H1 (cell line): ENCODE results near the gene ACACB. TPM values are rescaled to one million over a fixed set of nuclear protein-coding genes. Genes with fewer than 3 reads are reported as not detected.

ENCODE experiments used
- CTCF ChIA-PET: fragments of 300-600 bp; sonication (Branson Sonifier 250); formaldehyde crosslinking; loops from one replicate; lab custom pipeline; 2021; ENCODE audit not compliant: partially characterized antibody; lab: Charles Lee
- POLR2A ChIA-PET: fragments of 300-600 bp; sonication (Branson Sonifier 250); formaldehyde crosslinking; loops from one replicate; lab custom pipeline; 2021; ENCODE audit warnings: inconsistent platforms; ENCODE audit not compliant: partially characterized antibody; lab: Charles Lee
- DNase-seq, 2 experiments: peaks; one replicate each; pipeline versions ENCODE4 v3.0.0 to v3.0.0-alpha.2; 2010 to 2022; ENCODE audit warnings: low spot score in 2 of 2, low read depth in 1 of 2, mixed read lengths in 1 of 2
- FAIRE-seq: peaks from 2 replicates; lab custom pipeline; 2011; peaks lifted over from hg19 to GRCh38; lab: Jason Lieb, UNC
- H2AFZ ChIP-seq: 2 replicates; pipeline ENCODE4 v1.8.1; 2012; ENCODE audit warnings: low read length, inconsistent platforms
- H2AK5ac ChIP-seq: 2 replicates; pipeline ENCODE4 v1.6.1; 2013; ENCODE audit warnings: low read depth, low read length
- H2BK120ac ChIP-seq: replicated peaks from 2 replicates; pipeline ENCODE3; 2013; ENCODE audit warnings: low read depth, low read length, inconsistent platforms
- H2BK12ac ChIP-seq: 2 replicates; pipeline ENCODE4 v1.6.1; 2013; ENCODE audit warnings: low read depth, low read length
- H2BK15ac ChIP-seq: 2 replicates; pipeline ENCODE4 v1.6.1; 2013; ENCODE audit warnings: low read length
- H2BK20ac ChIP-seq: 2 replicates; pipeline ENCODE4 v1.6.1; 2013; ENCODE audit warnings: low read length
- H2BK5ac ChIP-seq: 2 replicates; pipeline ENCODE4 v1.6.1; 2013; ENCODE audit warnings: low read depth, low read length
- H3K14ac ChIP-seq: 2 replicates; pipeline ENCODE4 v1.6.1; 2013; ENCODE audit warnings: inconsistent platforms; ENCODE audit not compliant: insufficient read length
- H3K18ac ChIP-seq: 2 replicates; pipeline ENCODE4 v1.6.1; 2013; ENCODE audit warnings: low read length; ENCODE audit errors: extremely low read depth
- H3K23ac ChIP-seq: 2 replicates; pipeline ENCODE4 v1.6.1; 2013; ENCODE audit warnings: inconsistent platforms; ENCODE audit not compliant: insufficient read length
- H3K23me2 ChIP-seq: 2 replicates; pipeline ENCODE4 v1.6.1; 2013; ENCODE audit warnings: low read depth, low read length
- H3K27ac ChIP-seq: 2 replicates; pipeline ENCODE4 v1.6.1; 2011; ENCODE audit warnings: low read depth, low read length, inconsistent platforms
- H3K27me3 ChIP-seq, 4 experiments: replicated peaks in 1 of 4; 1 replicate in 1 of 4; 2 replicates in 3 of 4; pipeline versions ENCODE4 v1.6.1 to v1.8.1; 2011 to 2013; ENCODE audit warnings: low read length in 3 of 4, mild to moderate bottlenecking in 3 of 4, inconsistent platforms in 2 of 4, mixed read lengths in 2 of 4, moderate library complexity in 1 of 4; ENCODE audit not compliant: control insufficient read depth in 3 of 4, insufficient read depth in 3 of 4; ENCODE audit errors: extremely low read depth in 1 of 4
- H3K36me3 ChIP-seq, 4 experiments: 2 replicates each; pipeline versions ENCODE4 v1.6.1 to v1.8.1; 2011 to 2013; ENCODE audit warnings: mild to moderate bottlenecking in 4 of 4, low read length in 3 of 4, moderate library complexity in 2 of 4, control low read depth in 1 of 4, inconsistent platforms in 1 of 4; ENCODE audit not compliant: insufficient read depth in 4 of 4, control insufficient read depth in 2 of 4
- H3K4ac ChIP-seq: replicated peaks from 2 replicates; pipeline ENCODE3; 2013; ENCODE audit warnings: low read length, low read depth, mixed read lengths, inconsistent platforms; ENCODE audit not compliant: insufficient read length
- H3K4me1 ChIP-seq, 4 experiments: replicated peaks in 1 of 4; 1 replicate in 1 of 4; 2 replicates in 3 of 4; pipeline versions ENCODE4 v1.6.1 to v1.8.1; 2011 to 2013; ENCODE audit warnings: low read length in 3 of 4, inconsistent platforms in 2 of 4, mixed read lengths in 1 of 4; ENCODE audit not compliant: insufficient read depth in 4 of 4, control insufficient read depth in 3 of 4
- H3K4me2 ChIP-seq, 2 experiments: 2 replicates each; pipeline versions ENCODE4 v1.6.1 to v1.8.1; 2011 to 2013; ENCODE audit warnings: low read depth in 2 of 2, low read length in 2 of 2, control low read depth in 1 of 2, inconsistent platforms in 1 of 2, mild to moderate bottlenecking in 1 of 2; ENCODE audit not compliant: insufficient read depth in 1 of 2
- H3K4me3 ChIP-seq, 4 experiments: fragments of 200-600, 300-600 bp in 1 of 4; sonication (generic), shearing (Covaris generic), sonication (Bioruptor Twin) in 1 of 4; 2 replicates each; pipeline versions ENCODE4 v1.5.1 to v1.8.1; 2011 to 2016; ENCODE audit warnings: low read length in 4 of 4, low read depth in 3 of 4, control low read depth in 2 of 4, inconsistent platforms in 2 of 4, mild to moderate bottlenecking in 2 of 4, mixed read lengths in 1 of 4, moderate library complexity in 1 of 4; ENCODE audit not compliant: insufficient read depth in 2 of 4; ENCODE audit errors: extremely low read depth in 1 of 4
- H3K56ac ChIP-seq: replicated peaks from 2 replicates; pipeline ENCODE3; 2013; ENCODE audit warnings: low read depth, mild to moderate bottlenecking, mixed read lengths, low read length, inconsistent platforms; ENCODE audit not compliant: insufficient read length
- H3K79me1 ChIP-seq: 2 replicates; pipeline ENCODE4 v1.6.1; 2013; ENCODE audit warnings: low read depth, low read length, control low read depth
- H3K79me2 ChIP-seq, 2 experiments: 2 replicates each; pipeline versions ENCODE4 v1.6.1 to v1.8.1; 2012 to 2013; ENCODE audit warnings: low read length in 2 of 2, mild to moderate bottlenecking in 2 of 2, inconsistent platforms in 1 of 2; ENCODE audit not compliant: insufficient read depth in 2 of 2, control insufficient read depth in 1 of 2
- H3K9ac ChIP-seq, 4 experiments: replicated peaks in 1 of 4; 1 replicate in 1 of 4; 2 replicates in 3 of 4; pipeline versions ENCODE4 v1.6.1 to v1.8.1; 2011 to 2013; ENCODE audit warnings: low read depth in 3 of 4, low read length in 3 of 4, control low read depth in 2 of 4, mild to moderate bottlenecking in 2 of 4, moderate library complexity in 2 of 4, inconsistent platforms in 1 of 4; ENCODE audit errors: extremely low read depth in 1 of 4
- H3K9me3 ChIP-seq, 2 experiments: 2 replicates each; pipeline versions ENCODE4 v1.6.1 to v1.8.1; 2012 to 2013; ENCODE audit warnings: mild to moderate bottlenecking in 2 of 2, moderate library complexity in 2 of 2, control low read depth in 1 of 2, inconsistent platforms in 1 of 2, low read depth in 1 of 2, low read length in 1 of 2, mixed read lengths in 1 of 2; ENCODE audit not compliant: insufficient read depth in 2 of 2
- H4K20me1 ChIP-seq, 2 experiments: replicated peaks in 1 of 2; 2 replicates each; pipeline versions ENCODE3 to v1.8.1; 2011 to 2013; ENCODE audit warnings: inconsistent platforms in 2 of 2, low read length in 2 of 2, mild to moderate bottlenecking in 1 of 2; ENCODE audit not compliant: insufficient read depth in 2 of 2, control insufficient read depth in 1 of 2
- H4K5ac ChIP-seq: 2 replicates; pipeline ENCODE4 v1.6.1; 2013; ENCODE audit warnings: low read length, low read depth, mixed read lengths, inconsistent platforms; ENCODE audit not compliant: insufficient read length
- H4K8ac ChIP-seq: 2 replicates; pipeline ENCODE4 v1.8.0; 2013; ENCODE audit warnings: mild to moderate bottlenecking, moderate library complexity, low read length, inconsistent platforms; ENCODE audit not compliant: insufficient read depth; ENCODE audit errors: extremely low read depth
- H4K91ac ChIP-seq: replicated peaks from 2 replicates; pipeline ENCODE3; 2013; ENCODE audit warnings: low read length, mixed read lengths, inconsistent platforms; ENCODE audit not compliant: insufficient read length
- CBX8 ChIP-seq: fragments of 300-800, 300-1000 bp; sonication (generic); IDR thresholded peaks from 2 replicates; pipeline ENCODE4 v1.7.1; 2016; ENCODE audit warnings: low read depth, low read length, borderline replicate concordance
- CEBPB ChIP-seq: IDR thresholded peaks from 2 replicates; pipeline ENCODE4 v1.6.1; 2012; ENCODE audit warnings: low read depth, low read length
- KDM4A ChIP-seq: IDR thresholded peaks from one replicate; pipeline ENCODE4 v1.7.1; 2012; ENCODE audit warnings: low read depth, mild to moderate bottlenecking, moderate library complexity, low read length, inconsistent platforms; ENCODE audit not compliant: severe bottlenecking
- MAX ChIP-seq: IDR thresholded peaks from 2 replicates; pipeline ENCODE4 v1.6.1; 2012; ENCODE audit warnings: inconsistent platforms
- PHF8 ChIP-seq: fragments of 200-600 bp; sonication (generic); conservative IDR thresholded peaks from 2 replicates; pipeline ENCODE4 v1.7.1; 2012; ENCODE audit warnings: low read depth, mild to moderate bottlenecking, inconsistent platforms, low read length, moderate library complexity
- RXRA ChIP-seq: IDR thresholded peaks from 2 replicates; pipeline ENCODE4 v1.6.1; 2011; ENCODE audit warnings: low read depth, mild to moderate bottlenecking, low read length, moderate library complexity; ENCODE audit not compliant: insufficient read depth
- SIN3A ChIP-seq, 2 experiments: IDR thresholded peaks in 1 of 2; conservative IDR thresholded peaks in 1 of 2; 2 replicates each; pipeline ENCODE4 v1.6.1; 2011 to 2012; ENCODE audit warnings: low read length in 2 of 2, improper control_type of control experiment in 1 of 2, low read depth in 1 of 2, mild to moderate bottlenecking in 1 of 2
- WGBS, 2 experiments: shearing (Covaris generic) in 1 of 2; methylation state at CpG; one replicate each; pipeline versions ENCODE4 v1.1.6 to v1.1.7; 2013 to 2015; ENCODE audit warnings: low lambda C conversion rate in 2 of 2, mixed read lengths in 2 of 2, inconsistent platforms in 1 of 2, low coverage in 1 of 2, missing lambda C conversion rate in 1 of 2; ENCODE audit not compliant: insufficient replicate concordance in 2 of 2, insufficient coverage in 1 of 2, insufficient read length in 1 of 2; ENCODE audit errors: extremely low coverage in 1 of 2, missing lambda C conversion rate in 1 of 2; 5-methylcytosine and 5-hydroxymethylcytosine counted together
- polyA plus RNA-seq, 7 experiments: library from polyadenylated mRNA; depleted of rRNA in 3 of 7; stranded (reverse) in 5 of 7; unstranded in 2 of 7; fragments of >200 nt in 5 of 7; fragments of 200-250 nt in 2 of 7; gene quantifications; 1 replicate in 5 of 7; 2 replicates in 1 of 7; 4 replicates in 1 of 7; pipeline versions ENCODE4 v1.2.1 to v1.2.3, GENCODE V29; 2011 to 2013; ENCODE audit warnings: missing spikeins in 2 of 7, mixed read lengths in 2 of 7
- total RNA-seq: library from RNA; stranded (reverse); fragmentation: NEBNext Ultra II Directional; extraction: Animal tissue kit (Norgen Biotek cat#: 25700); gene quantifications from 2 replicates; pipeline ENCODE4 v1.2.1, GENCODE V29; 2021

ACACB gene
- total and polyA plus RNA-seq, 2 of the 8 experiments (the other 6 are each of a cell fraction or from before 2014, with no cell fraction given) = 5.8 to 15.3 TPM

- Histone ChIP-seq H3K23ac (no peak overlapping the region), H3K9ac (no peak overlapping the region), H3K14ac (no peak overlapping the region), H3K27me3 (no peaks in the 10 kb centered on the region), H4K8ac (no peak overlapping the region), H4K91ac (no peak overlapping the region), H3K79me2 (no peaks in the 10 kb centered on the region), H3K9me3 (no peaks in the 10 kb centered on the region), H3K23me2 (no peaks in the 10 kb centered on the region), H3K4me1 (no peaks in the 10 kb centered on the region), H3K4ac (no peak overlapping the region), H4K5ac (no peak overlapping the region), H3K4me3 (no peak overlapping the region), H2AK5ac (no peak overlapping the region), H2BK5ac (no peak overlapping the region), H2BK120ac (no peak overlapping the region), H2BK12ac (no peak overlapping the region), H3K27ac (no peak overlapping the region), H3K79me1 (no peaks in the 10 kb centered on the region), H2BK20ac (no peak overlapping the region), H2AFZ (no peak overlapping the region), H3K56ac (no peak overlapping the region), H4K20me1 (peaks cover 0 to 1% of the 10 kb centered on the region in 2 experiments), H2BK15ac (no peak overlapping the region), H3K36me3 (no peaks in the 10 kb centered on the region), H3K18ac (no peak overlapping the region), H3K4me2 (no peak overlapping the region)
- 85% methylated on average over 5 of the region's 5 CpGs; no CpG with 5 or more reads in 1 of the 2 experiments for WGBS, 2 experiments
- POLR2A ChIA-PET = no interaction called here
- DNase-seq (no peak), FAIRE-seq (no peak)
- CTCF ChIA-PET = interaction anchor here (1.0 to 1.5 kb wide), 2 partner anchors 27 to 92 kb away, joined by 3 to 5 read pairs; no protein-coding TSS in a partner anchor
- no peak for TF ChIP-seq PHF8
- TF ChIP-seq CEBPB = no peak
- TF ChIP-seq CBX8 = no peak
- no peak for TF ChIP-seq SIN3A (conservative IDR thresholded peaks at IDR 0.05 in 1 of 2, IDR thresholded peaks at IDR 0.05 in 1 of 2; ENCODE audit: low read depth in 1 of 2, low read length in 2 of 2)
- TF ChIP-seq RXRA = no peak
- TF ChIP-seq MAX = no peak
- no peak for TF ChIP-seq KDM4A
These were observed 46.2 kb downstream of the ACACB start for GRCh38 chr12:109162551-109162950.
